Astrocyte (in vitro differentiated cells and primary cell): ENCODE measurements around the gene TMUB1. TPM values are rescaled to one million over a fixed set of nuclear protein-coding genes. Genes with fewer than 3 reads are reported as not detected.

ENCODE experiments used
- DNase-seq: peaks from one replicate; pipeline ENCODE4 v3.0.0-alpha.2; 2010; ENCODE audit warnings: low read depth
- FAIRE-seq: peaks from 2 replicates; lab custom pipeline; 2011; peaks lifted over from hg19 to GRCh38; lab: Jason Lieb, UNC
- H2AFZ ChIP-seq: 2 replicates; pipeline ENCODE4 v1.6.0; 2012; ENCODE audit warnings: low read depth, low read length, inconsistent platforms
- H3K27ac ChIP-seq: 2 replicates; pipeline ENCODE4 v1.5.1; 2011; ENCODE audit warnings: low read depth, low read length, inconsistent platforms
- H3K27me3 ChIP-seq: 2 replicates; pipeline ENCODE4 v1.6.0; 2011; ENCODE audit warnings: low read length, inconsistent platforms; ENCODE audit not compliant: insufficient read depth
- H3K36me3 ChIP-seq: 2 replicates; pipeline ENCODE4 v1.5.1; 2011; ENCODE audit warnings: low read length, inconsistent platforms; ENCODE audit not compliant: insufficient read depth
- H3K4me1 ChIP-seq: 2 replicates; pipeline ENCODE4 v1.5.1; 2011; ENCODE audit warnings: low read length, inconsistent platforms; ENCODE audit not compliant: insufficient read depth
- H3K4me2 ChIP-seq: 2 replicates; pipeline ENCODE4 v1.6.0; 2012; ENCODE audit warnings: low read length, inconsistent platforms
- H3K4me3 ChIP-seq: 2 replicates; pipeline ENCODE4 v1.5.1; 2011; ENCODE audit warnings: low read depth, mild to moderate bottlenecking, low read length, inconsistent platforms; ENCODE audit not compliant: insufficient read depth
- H3K79me2 ChIP-seq: 2 replicates; pipeline ENCODE4 v1.6.0; 2012; ENCODE audit warnings: mild to moderate bottlenecking, low read length, inconsistent platforms; ENCODE audit not compliant: insufficient read depth
- H3K9ac ChIP-seq: 2 replicates; pipeline ENCODE4 v1.6.0; 2012; ENCODE audit warnings: mild to moderate bottlenecking, low read length, inconsistent platforms
- H3K9me3 ChIP-seq: 2 replicates; pipeline ENCODE4 v1.5.1; 2012; ENCODE audit warnings: low read depth, mild to moderate bottlenecking, low read length, inconsistent platforms; ENCODE audit not compliant: insufficient read depth
- H4K20me1 ChIP-seq: 2 replicates; pipeline ENCODE4 v1.6.0; 2012; ENCODE audit warnings: low read length, inconsistent platforms; ENCODE audit not compliant: insufficient read depth
- H3K27ac Mint-ChIP-seq: one replicate; pipeline ENCODE4 v1.8.0; 2021; ENCODE audit warnings: mild to moderate bottlenecking, mixed read lengths; ENCODE audit not compliant: unreplicated experiment
- H3K27me3 Mint-ChIP-seq: one replicate; pipeline ENCODE4 v1.8.0; 2021; ENCODE audit warnings: low read depth, mixed read lengths; ENCODE audit not compliant: unreplicated experiment
- H3K36me3 Mint-ChIP-seq: one replicate; pipeline ENCODE4 v1.8.0; 2021; ENCODE audit warnings: low read depth, mixed read lengths; ENCODE audit not compliant: unreplicated experiment
- H3K4me1 Mint-ChIP-seq: one replicate; pipeline ENCODE4 v1.8.0; 2021; ENCODE audit warnings: low read depth, mixed read lengths; ENCODE audit not compliant: unreplicated experiment
- H3K4me3 Mint-ChIP-seq: one replicate; pipeline ENCODE4 v1.8.0; 2021; ENCODE audit warnings: mild to moderate bottlenecking, moderate library complexity, mixed read lengths; ENCODE audit not compliant: unreplicated experiment
- H3K9me3 Mint-ChIP-seq: one replicate; pipeline ENCODE4 v1.8.0; 2021; ENCODE audit warnings: mild to moderate bottlenecking, mixed read lengths; ENCODE audit not compliant: unreplicated experiment
- CTCF ChIP-seq: IDR thresholded peaks from 2 replicates; pipeline ENCODE4 v1.5.1; 2011; ENCODE audit warnings: low read depth, mild to moderate bottlenecking, inconsistent platforms, low read length, moderate library complexity; ENCODE audit not compliant: insufficient read depth
- EZH2 ChIP-seq: IDR thresholded peaks from 2 replicates; pipeline ENCODE4 v1.6.1; 2012; ENCODE audit warnings: mild to moderate bottlenecking, low read length, inconsistent platforms; ENCODE audit not compliant: insufficient read depth
- total RNA-seq: library from RNA; stranded (reverse); gene quantifications from 2 replicates; pipeline ENCODE4 v1.2.1, GENCODE V29; 2021

Gene TMUB1
- total RNA-seq, 1 donor from 2014 or later, result 42.9 TPM

DNA sequence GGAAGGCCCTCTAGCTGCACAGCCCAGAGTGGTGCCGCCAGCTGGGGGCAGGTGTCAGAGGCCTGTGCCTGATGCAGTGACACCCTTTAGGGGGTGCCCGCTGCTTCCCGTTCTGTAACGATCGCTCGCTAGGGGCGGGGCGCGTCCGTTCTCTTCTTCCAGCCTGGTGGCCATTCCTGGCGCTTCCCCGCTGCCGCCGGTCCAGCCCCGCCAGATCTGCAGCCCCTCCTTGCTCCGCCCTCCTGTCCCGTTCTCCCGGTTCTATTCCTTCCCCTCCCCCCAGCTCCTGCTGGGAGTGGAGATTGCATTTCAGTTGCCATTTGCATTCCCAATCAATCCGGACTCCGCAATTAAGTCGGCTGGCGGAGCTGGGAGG lies 42.2 kb upstream of the TMUB1 start:
- Histone ChIP-seq H3K9ac (peak overlapping the region; percentile 14), H3K27ac (no peak overlapping the region), H3K9me3 (no peaks in the 10 kb centered on the region), H3K79me2 (no peaks in the 10 kb centered on the region), H3K4me1 (peaks cover 7% of the 10 kb centered on the region), H3K4me3 (peak overlapping the region; percentile 50), H4K20me1 (peaks cover 70% of the 10 kb centered on the region), H2AFZ (peak overlapping the region; percentile 41), H3K27me3 (no peaks in the 10 kb centered on the region), H3K4me2 (peak overlapping the region; percentile 91), H3K36me3 (peaks cover 13% of the 10 kb centered on the region)
- DNase-seq (no peak), FAIRE-seq (no peak)
- Mint-ChIP-seq H3K27ac (no peak overlapping the region), H3K9me3 (no peaks in the 10 kb centered on the region), H3K27me3 (no peaks in the 10 kb centered on the region), H3K36me3 (peaks cover 23% of the 10 kb centered on the region), H3K4me1 (peaks cover 9% of the 10 kb centered on the region), H3K4me3 (peak overlapping the region; percentile 72)
- no peak for TF ChIP-seq CTCF

DNA sequence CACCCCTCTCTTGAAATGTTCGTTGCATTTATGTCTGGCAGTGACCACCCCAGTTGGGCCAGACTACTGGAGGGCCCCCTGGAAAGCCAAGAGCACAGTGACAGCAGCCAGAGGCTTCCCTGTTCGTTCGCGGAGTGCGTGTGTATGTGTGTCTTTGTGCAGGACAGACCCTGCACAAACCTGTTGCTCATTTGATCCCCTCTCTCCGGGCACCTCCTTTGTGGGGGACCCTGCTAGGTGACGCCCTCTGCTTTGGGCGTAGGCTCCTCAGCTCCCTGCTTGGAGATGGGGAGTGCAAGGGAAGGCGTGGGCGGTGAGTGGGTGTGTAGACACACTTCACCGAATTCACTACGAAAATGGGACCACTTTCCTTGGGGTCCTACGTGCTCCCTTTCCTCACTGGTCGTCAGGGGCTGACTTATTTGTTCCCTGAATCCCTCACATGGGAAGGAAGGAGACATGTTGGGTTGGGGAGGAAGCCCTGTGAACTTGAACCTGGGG lies 41.7 kb upstream of the TMUB1 start:
- Histone ChIP-seq H3K4me3 (no peak overlapping the region), H3K79me2 (no peaks in the 10 kb centered on the region), H4K20me1 (peaks cover 70% of the 10 kb centered on the region), H2AFZ (no peak overlapping the region), H3K36me3 (peaks cover 8% of the 10 kb centered on the region), H3K27me3 (no peaks in the 10 kb centered on the region), H3K27ac (no peak overlapping the region), H3K4me2 (peak overlapping the region; percentile 91), H3K9ac (no peak overlapping the region), H3K9me3 (no peaks in the 10 kb centered on the region), H3K4me1 (peaks cover 7% of the 10 kb centered on the region)
- Mint-ChIP-seq H3K4me1 (peaks cover 9% of the 10 kb centered on the region), H3K27ac (no peak overlapping the region), H3K4me3 (peak overlapping the region; percentile 72), H3K9me3 (no peaks in the 10 kb centered on the region), H3K36me3 (peaks cover 18% of the 10 kb centered on the region), H3K27me3 (no peaks in the 10 kb centered on the region)
- DNase-seq (no peak), FAIRE-seq (no peak)
- TF ChIP-seq EZH2 (no peak), CTCF (no peak)

DNA sequence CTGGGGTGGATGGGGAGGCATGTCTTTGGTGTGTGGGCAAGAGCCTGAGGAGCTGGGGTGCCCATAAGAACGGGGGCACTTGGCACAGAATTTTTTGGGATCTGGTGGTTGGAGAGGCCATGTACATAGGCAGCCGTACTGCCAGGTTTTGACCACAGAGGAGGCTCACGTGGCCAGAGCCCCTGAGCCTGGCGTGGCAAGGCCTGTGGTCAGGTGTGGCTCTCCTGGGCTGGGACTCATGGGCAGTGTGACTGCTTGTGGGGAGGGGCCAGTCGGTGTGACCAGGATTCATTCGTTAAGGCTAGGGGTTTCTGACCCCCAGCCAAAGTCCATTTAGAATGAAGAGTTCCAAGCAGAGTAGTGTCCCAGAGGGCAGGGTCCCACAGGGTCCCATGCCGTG lies 41.2 kb upstream of the TMUB1 start:
- Histone ChIP-seq H3K36me3 (peaks cover 8% of the 10 kb centered on the region), H3K4me2 (no peak overlapping the region), H2AFZ (no peak overlapping the region), H3K9me3 (no peaks in the 10 kb centered on the region), H3K4me1 (peaks cover 7% of the 10 kb centered on the region), H3K79me2 (no peaks in the 10 kb centered on the region), H3K27me3 (no peaks in the 10 kb centered on the region), H3K4me3 (no peak overlapping the region), H3K27ac (no peak overlapping the region), H3K9ac (no peak overlapping the region), H4K20me1 (peaks cover 68% of the 10 kb centered on the region)
- DNase-seq (no peak), FAIRE-seq (no peak)
- Mint-ChIP-seq H3K9me3 (no peaks in the 10 kb centered on the region), H3K36me3 (peaks cover 18% of the 10 kb centered on the region), H3K27me3 (no peaks in the 10 kb centered on the region), H3K27ac (no peak overlapping the region), H3K4me1 (peaks cover 9% of the 10 kb centered on the region), H3K4me3 (peak overlapping the region; percentile 50)
- no peak for TF ChIP-seq CTCF
- TF ChIP-seq EZH2, result no peak
